Stimulated activated CD4-positive, alpha-beta T cell treated with anti-CD3 and anti-CD28 coated beads, TNF-alpha, amount 100 ng/mL, for 48 hours (primary cell): Measurements from ENCODE around the gene MUC2.

ENCODE experiments used
- DNase-seq, 3 donors: peaks; one replicate each; pipeline ENCODE4 v3.0.0-alpha.2; 2020; ENCODE audit warnings: low read depth in 3 of 3

MUC2 gene

GRCh38 chr11:1121813-1122663 lies 47.4 kb downstream of the MUC2 start:
- no peak for DNase-seq

GRCh38 chr11:1122664-1123002 lies 48.0 kb downstream of the MUC2 start:
- DNase-seq: no peak

GRCh38 chr11:1123970-1124369 lies 49.3 kb downstream of the MUC2 start:
- no peak for DNase-seq
